NCI-H2227 treated with DMSO at 0.1 percent for 48 hours (cell line): ENCODE results near the gene CASP12.

ENCODE experiments used
- DNase-seq: peaks from one replicate; lab custom pipeline; 2025; lab: John Stamatoyannopoulos, UW

CASP12 gene

GRCh38 chr11:104836691-104837090 lies 61.6 kb downstream of the CASP12 start:
- DNase-seq = no peak
